ENCODE results near the gene SCN11A.

GRCh38 chr3:39005295-39005694, 46.4 kb downstream of the SCN11A start:
- TF ChIP-seq EZH2 (IDR thresholded peaks at IDR 0.05; ENCODE audit: borderline replicate concordance, low read length) (no peak), CTCF (IDR thresholded peaks at IDR 0.05; ENCODE audit: low read length) (no peak)

All from OCI-LY1 (cell line).